Activated T-cell treated with anti-CD3 and anti-CD28 coated beads, Interleukin-2, amount 50 U/mL, for 4 hours (primary cell): ENCODE results near the gene USP36. TPM values are rescaled to one million over a fixed set of nuclear protein-coding genes. Genes with fewer than 3 reads are reported as not detected.

Experiments
- ATAC-seq, 2 donors: fragments of 200-7000 bp; cut with Tn5 transposase; one replicate each; pipeline ENCODE4 v1.10.0; 2021
- DNase-seq: peaks from one replicate; pipeline ENCODE4 v3.0.0-alpha.2; 2020
- H3K27me3 Mint-ChIP-seq: one replicate; pipeline ENCODE4 v1.8.0; 2021; ENCODE audit warnings: low read depth, mixed read lengths
- H3K36me3 Mint-ChIP-seq: one replicate; pipeline ENCODE4 v1.8.0; 2022; ENCODE audit warnings: mixed read lengths; ENCODE audit not compliant: insufficient read depth
- H3K4me1 Mint-ChIP-seq: one replicate; pipeline ENCODE4 v1.8.0; 2021; ENCODE audit warnings: low read depth, mixed read lengths
- H3K4me3 Mint-ChIP-seq: one replicate; pipeline ENCODE4 v1.8.0; 2021; ENCODE audit warnings: mild to moderate bottlenecking, moderate library complexity, mixed read lengths
- H3K9me3 Mint-ChIP-seq: one replicate; pipeline ENCODE4 v1.8.0; 2021; ENCODE audit warnings: mixed read lengths
- total RNA-seq, 3 donors: library from RNA; stranded (reverse); gene quantifications; one replicate each; pipeline ENCODE4 v1.2.1, GENCODE V29; 2021

USP36 gene
- total RNA-seq, 3 donors from 2014 or later = 157 to 179 (median 170) TPM

DNA sequence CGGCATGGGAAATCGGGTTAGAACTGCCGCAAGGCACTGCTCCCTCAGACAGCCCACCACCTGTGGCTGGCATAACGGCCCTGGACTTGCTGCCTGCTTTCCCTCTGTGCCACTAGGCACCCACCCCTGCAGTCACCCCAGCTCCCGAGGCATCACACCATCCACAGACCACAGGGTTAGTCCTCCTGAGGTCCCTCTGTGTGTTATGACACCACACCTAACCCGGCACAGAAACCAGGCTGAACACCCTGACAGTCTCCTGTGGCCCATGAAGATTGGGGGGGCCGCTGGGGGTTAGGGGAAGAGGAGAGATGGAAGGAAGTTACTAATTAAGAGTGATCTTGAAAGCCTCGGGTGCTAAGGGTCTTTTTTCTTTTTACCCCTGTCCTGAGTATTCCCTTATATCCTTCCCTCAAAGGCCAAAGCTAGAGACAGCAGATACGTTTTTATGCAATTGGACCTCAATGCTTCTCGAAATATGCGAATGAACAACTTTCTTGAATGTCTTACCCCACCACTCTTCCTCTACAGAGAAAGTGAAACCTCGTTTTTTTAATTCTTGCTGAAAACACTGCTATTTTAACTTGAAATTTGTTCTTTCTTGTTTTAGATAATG is 65.5 kb downstream of the USP36 start:
- DNase-seq = no peak
- peak overlapping the region; percentile 82 for H3K4me3 Mint-ChIP-seq
- peaks cover 1% of the 10 kb centered on the region for H3K36me3 Mint-ChIP-seq
- no peaks in the 10 kb centered on the region for H3K9me3 Mint-ChIP-seq
- H3K27me3 Mint-ChIP-seq = no peaks in the 10 kb centered on the region
- H3K4me1 Mint-ChIP-seq = peaks cover 66% of the 10 kb centered on the region
- ATAC-seq = peak; percentile 71 to 76

DNA sequence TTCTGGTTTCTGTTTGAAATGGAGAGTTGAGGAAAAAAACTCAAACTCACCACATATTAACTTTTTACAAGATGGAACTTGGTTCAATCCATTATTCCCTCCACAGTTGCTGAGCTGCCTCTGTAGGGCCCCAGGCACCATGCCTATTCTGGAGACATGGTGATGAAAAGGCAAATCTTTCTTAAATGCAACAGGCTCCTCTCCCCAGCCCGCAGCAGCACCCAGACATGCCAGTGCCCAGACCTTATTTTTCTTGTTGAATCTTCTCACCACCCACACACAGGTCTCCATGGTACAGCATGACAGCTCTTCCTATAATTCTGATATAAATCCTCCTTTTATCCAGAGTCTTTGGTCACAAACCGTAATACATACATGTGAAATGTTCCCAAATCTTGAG is 66.2 kb downstream of the USP36 start:
- peaks cover 60% of the 10 kb centered on the region for H3K4me1 Mint-ChIP-seq
- no peaks in the 10 kb centered on the region for H3K9me3 Mint-ChIP-seq
- H3K4me3 Mint-ChIP-seq = peak overlapping the region; percentile 82
- H3K27me3 Mint-ChIP-seq = no peaks in the 10 kb centered on the region
- ATAC-seq = peak; percentile 12 to 25
- H3K36me3 Mint-ChIP-seq = peaks cover 1% of the 10 kb centered on the region
- no peak for DNase-seq

DNA sequence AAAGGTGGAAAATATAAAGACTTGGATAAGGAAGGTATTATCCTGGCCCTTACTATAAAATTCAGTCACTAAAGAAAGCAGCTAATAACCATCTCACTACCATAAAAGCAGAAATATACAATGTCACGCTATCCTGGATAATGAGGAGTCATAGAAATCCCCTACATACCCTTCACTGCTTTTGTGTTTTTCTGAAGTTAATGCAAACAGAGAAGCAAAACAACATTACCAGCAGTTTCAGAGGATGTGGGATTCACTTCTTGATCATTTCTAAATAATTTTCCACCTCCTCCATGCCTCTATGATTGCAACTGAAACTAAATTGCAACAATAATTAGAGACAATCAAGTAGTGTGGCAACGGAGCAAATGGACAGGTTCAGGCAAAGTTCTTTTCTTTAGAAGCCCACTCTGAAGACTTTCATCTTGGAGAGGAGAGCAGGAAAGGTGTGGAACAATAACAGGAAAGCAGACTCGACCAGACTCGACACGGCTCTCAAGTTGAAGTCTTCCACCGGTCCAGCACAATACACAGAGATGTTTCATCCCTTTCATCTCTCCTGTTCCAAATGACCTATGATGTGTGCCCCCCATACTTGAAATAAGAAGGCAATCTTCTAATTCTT is 68.7 kb downstream of the USP36 start:
- H3K36me3 Mint-ChIP-seq = peaks cover 1% of the 10 kb centered on the region
- H3K9me3 Mint-ChIP-seq = no peaks in the 10 kb centered on the region
- peak; percentile 49 to 56 for ATAC-seq
- peaks cover 46% of the 10 kb centered on the region for H3K4me1 Mint-ChIP-seq
- H3K27me3 Mint-ChIP-seq = no peaks in the 10 kb centered on the region
- H3K4me3 Mint-ChIP-seq = peak overlapping the region; percentile 78
- no peak for DNase-seq

GRCh38 chr17:78769196-78769773 is 71.3 kb downstream of the USP36 start:
- H3K36me3 Mint-ChIP-seq = peaks cover 4% of the 10 kb centered on the region
- H3K27me3 Mint-ChIP-seq = no peaks in the 10 kb centered on the region
- peaks cover 37% of the 10 kb centered on the region for H3K4me1 Mint-ChIP-seq
- no peak overlapping the region for H3K4me3 Mint-ChIP-seq
- DNase-seq (no peak), ATAC-seq (no peak)
- H3K9me3 Mint-ChIP-seq = no peaks in the 10 kb centered on the region

GRCh38 chr17:78767806-78768205 is 72.8 kb downstream of the USP36 start:
- Mint-ChIP-seq H3K27me3 (no peaks in the 10 kb centered on the region), H3K36me3 (peaks cover 3% of the 10 kb centered on the region), H3K4me3 (no peak overlapping the region), H3K9me3 (no peaks in the 10 kb centered on the region), H3K4me1 (peaks cover 39% of the 10 kb centered on the region)
- no peak for ATAC-seq
- DNase-seq = no peak

GRCh38 chr17:78766743-78767294 is 73.8 kb downstream of the USP36 start:
- H3K36me3 Mint-ChIP-seq = peaks cover 9% of the 10 kb centered on the region
- no peak overlapping the region for H3K4me3 Mint-ChIP-seq
- H3K4me1 Mint-ChIP-seq = peaks cover 39% of the 10 kb centered on the region
- no peaks in the 10 kb centered on the region for H3K9me3 Mint-ChIP-seq
- no peak for DNase-seq
- no peaks in the 10 kb centered on the region for H3K27me3 Mint-ChIP-seq
- no peak for ATAC-seq

DNA sequence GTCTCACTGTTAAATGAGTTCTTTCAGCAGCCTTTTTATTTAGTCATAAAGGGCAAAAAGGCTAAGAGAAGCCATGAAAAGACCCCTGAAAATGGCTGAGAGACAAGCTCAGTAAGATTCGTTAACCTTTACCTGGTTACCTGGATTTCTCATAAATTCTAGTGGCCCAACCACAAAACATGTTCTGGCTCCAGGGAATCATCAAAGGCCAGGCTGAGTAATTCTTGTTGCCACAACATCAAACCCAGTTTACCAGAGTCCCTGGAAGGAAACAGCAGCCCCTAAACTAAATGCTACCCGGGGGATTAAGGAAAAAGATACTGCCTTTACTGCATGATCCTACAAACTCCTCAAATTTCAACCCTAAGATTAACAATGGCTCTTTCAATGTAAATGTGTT is 74.4 kb downstream of the USP36 start:
- Mint-ChIP-seq H3K4me1 (peaks cover 40% of the 10 kb centered on the region), H3K4me3 (no peak overlapping the region), H3K36me3 (peaks cover 9% of the 10 kb centered on the region), H3K27me3 (no peaks in the 10 kb centered on the region), H3K9me3 (no peaks in the 10 kb centered on the region)
- ATAC-seq (no peak), DNase-seq (no peak)

GRCh38 chr17:78765821-78766220 is 74.8 kb downstream of the USP36 start:
- no peak overlapping the region for H3K4me3 Mint-ChIP-seq
- ATAC-seq = no peak
- peaks cover 9% of the 10 kb centered on the region for H3K36me3 Mint-ChIP-seq
- H3K4me1 Mint-ChIP-seq = peaks cover 42% of the 10 kb centered on the region
- no peaks in the 10 kb centered on the region for H3K27me3 Mint-ChIP-seq
- no peaks in the 10 kb centered on the region for H3K9me3 Mint-ChIP-seq
- no peak for DNase-seq

GRCh38 chr17:78764871-78765270 is 75.7 kb downstream of the USP36 start:
- no peaks in the 10 kb centered on the region for H3K27me3 Mint-ChIP-seq
- H3K4me3 Mint-ChIP-seq = peak overlapping the region; percentile 53
- peaks cover 9% of the 10 kb centered on the region for H3K36me3 Mint-ChIP-seq
- ATAC-seq (no peak), DNase-seq (no peak)
- H3K9me3 Mint-ChIP-seq = no peaks in the 10 kb centered on the region
- H3K4me1 Mint-ChIP-seq = peaks cover 43% of the 10 kb centered on the region

GRCh38 chr17:78763561-78763960 is 77.1 kb downstream of the USP36 start:
- peaks cover 56% of the 10 kb centered on the region for H3K4me1 Mint-ChIP-seq
- H3K9me3 Mint-ChIP-seq = no peaks in the 10 kb centered on the region
- H3K27me3 Mint-ChIP-seq = no peaks in the 10 kb centered on the region
- peaks cover 9% of the 10 kb centered on the region for H3K36me3 Mint-ChIP-seq
- no peak for DNase-seq
- no peak overlapping the region for H3K4me3 Mint-ChIP-seq
- ATAC-seq = no peak

- peak; percentile 32 to 57 for ATAC-seq
Observed at GRCh38 chr17:78761789-78762406, 78.7 kb downstream of the USP36 start.

DNA sequence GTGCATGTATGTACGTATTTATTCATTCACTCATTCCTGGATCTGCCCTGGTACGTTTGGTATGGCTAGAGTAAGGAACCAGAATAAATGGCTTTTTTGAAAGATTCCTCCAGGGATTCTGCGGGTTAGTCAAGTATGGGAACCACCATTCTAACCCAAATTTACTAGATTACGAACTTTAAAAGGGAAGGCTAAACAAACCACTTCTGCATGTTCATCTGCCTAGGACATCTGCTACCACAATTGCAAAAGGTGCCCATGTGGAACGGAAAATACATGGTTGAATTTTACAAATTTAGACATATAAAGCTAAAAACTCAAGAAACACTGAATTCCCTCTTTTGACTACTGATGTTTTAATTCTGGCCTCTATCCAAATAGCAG is 80.7 kb downstream of the USP36 start:
- no peaks in the 10 kb centered on the region for H3K9me3 Mint-ChIP-seq

More at GRCh38 chr17:78761789-78762406, 78.7 kb downstream of the USP36 start:
- Mint-ChIP-seq H3K4me3 (peak overlapping the region; percentile 55), H3K4me1 (peaks cover 72% of the 10 kb centered on the region), H3K27me3 (no peaks in the 10 kb centered on the region), H3K36me3 (peaks cover 9% of the 10 kb centered on the region), H3K9me3 (no peaks in the 10 kb centered on the region)
- DNase-seq = no peak

GRCh38 chr17:78759203-78759968 is 81.2 kb downstream of the USP36 start:
- H3K4me3 Mint-ChIP-seq = peak overlapping the region; percentile 66
- no peaks in the 10 kb centered on the region for H3K9me3 Mint-ChIP-seq
- H3K36me3 Mint-ChIP-seq = peaks cover 6% of the 10 kb centered on the region
- peaks cover 82% of the 10 kb centered on the region for H3K4me1 Mint-ChIP-seq
- ATAC-seq (peak; percentile 66 to 74), DNase-seq (peak; percentile 46)
- no peaks in the 10 kb centered on the region for H3K27me3 Mint-ChIP-seq

More for the DNA sequence above, 80.7 kb downstream of the USP36 start:
- Mint-ChIP-seq H3K27me3 (no peaks in the 10 kb centered on the region), H3K4me3 (peak overlapping the region; percentile 66), H3K36me3 (peaks cover 9% of the 10 kb centered on the region), H3K4me1 (peaks cover 85% of the 10 kb centered on the region)
- DNase-seq (no peak), ATAC-seq (no peak)
